ENCODE measurements around the gene HIGD1B.

DNA sequence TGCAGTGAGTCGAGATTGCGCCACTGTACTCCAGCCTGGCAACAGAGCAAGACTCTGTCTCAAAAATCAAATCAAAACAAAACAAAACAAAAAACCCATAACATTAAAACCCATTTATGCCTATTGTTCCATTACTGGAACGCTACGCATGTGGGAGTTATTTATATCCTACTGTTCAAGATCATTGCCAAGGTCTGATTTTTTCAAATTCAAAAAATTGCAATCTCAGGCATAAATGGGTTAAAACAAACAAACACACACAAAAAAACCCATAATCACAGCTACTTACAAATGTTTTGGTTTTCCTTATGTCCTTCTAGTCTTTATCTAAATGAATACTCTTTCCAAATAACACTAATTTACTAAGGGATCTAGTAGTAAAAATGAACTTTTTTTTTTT is 35.4 kb upstream of the HIGD1B start:
- TF ChIP-seq YY1 (IDR thresholded peaks at IDR 0.05; ENCODE audit: insufficient read depth, insufficient read length) (no peak), ZNF274 (IDR thresholded peaks at IDR 0.05; ENCODE audit: low read depth, low read length) (no peak), SUZ12 (IDR thresholded peaks at IDR 0.05; ENCODE audit: extremely low read depth, insufficient read depth, insufficient read length) (no peak)

All from NT2/D1 (cell line).